ENCODE data around the gene C10orf67.

The C10orf67 gene

GRCh38 chr10:23381298-23382040, 36.9 kb upstream of the C10orf67 start:
- TF ChIP-seq CTCF (IDR thresholded peaks at IDR 0.05; ENCODE audit: insufficient read depth, missing control alignments) = no peak
- DNase-seq (ENCODE audit: insufficient read length, low spot score) (no peak), FAIRE-seq (no peak)

DNA sequence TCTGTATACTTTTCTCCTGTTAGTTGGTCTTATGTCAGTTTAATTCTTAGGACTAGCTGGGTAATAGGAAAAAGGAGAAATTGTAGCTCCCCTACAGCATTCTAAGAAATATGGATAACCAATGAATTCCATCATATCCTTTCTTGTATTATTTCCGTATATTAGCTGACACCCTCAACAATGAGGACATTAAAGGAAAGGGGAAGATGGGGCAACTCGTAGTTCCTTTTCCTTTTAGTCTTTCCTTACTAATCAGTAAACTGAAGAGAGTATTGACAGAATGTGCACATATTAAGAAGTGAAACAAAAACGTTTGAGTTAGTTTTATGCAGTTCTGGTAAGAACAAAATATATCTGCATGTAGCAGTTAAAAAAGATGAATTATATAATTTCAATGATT, 35.1 kb upstream of the C10orf67 start:
- TF ChIP-seq CTCF (IDR thresholded peaks at IDR 0.05; ENCODE audit: insufficient read depth, missing control alignments) = no peak
- DNase-seq (ENCODE audit: insufficient read length, low spot score) = no peak
- FAIRE-seq = no peak

DNA sequence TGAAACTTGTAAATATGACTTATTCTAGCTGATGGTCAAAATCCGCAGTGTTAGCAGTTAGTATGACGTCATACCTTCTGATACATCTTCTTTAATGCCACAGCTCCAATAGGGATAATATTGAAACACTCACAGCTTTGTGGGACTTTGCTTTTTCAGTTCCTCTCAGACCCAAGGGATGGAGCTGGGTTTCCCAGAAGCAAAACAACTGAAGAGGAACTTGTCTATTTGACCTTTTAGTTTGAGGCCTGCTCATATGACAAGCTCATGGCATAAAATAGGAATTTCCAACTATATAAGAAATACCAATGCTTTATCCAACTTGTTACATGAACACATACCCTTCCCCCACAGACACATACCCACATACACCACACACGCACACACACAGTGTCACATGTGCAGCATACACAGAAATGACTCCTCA, 31.6 kb upstream of the C10orf67 start:
- no peak for FAIRE-seq
- no peak for DNase-seq (ENCODE audit: insufficient read length, low spot score)
- TF ChIP-seq CTCF (IDR thresholded peaks at IDR 0.05; ENCODE audit: insufficient read depth, missing control alignments) = no peak

DNA sequence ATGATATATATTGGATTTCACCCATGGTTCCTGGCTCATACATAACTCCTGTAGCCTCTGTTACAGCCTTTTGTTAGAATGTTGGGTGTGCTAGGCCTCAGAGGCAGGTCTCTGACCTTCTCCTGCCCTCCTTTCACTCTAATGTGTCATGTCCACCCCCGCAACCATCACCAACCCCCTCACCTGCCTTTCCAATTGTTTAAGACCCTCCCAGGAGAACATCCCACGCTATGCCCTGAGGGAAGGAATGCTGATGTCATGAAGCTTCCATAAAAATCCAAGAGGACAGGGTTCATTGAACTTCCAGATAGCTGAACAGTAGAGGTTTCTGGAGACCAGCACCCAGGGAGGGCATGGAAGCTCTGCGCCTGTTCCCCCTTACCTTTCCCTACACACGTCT, 30.8 kb upstream of the C10orf67 start:
- no peak for FAIRE-seq
- TF ChIP-seq CTCF (IDR thresholded peaks at IDR 0.05; ENCODE audit: insufficient read depth, missing control alignments) = no peak

GRCh38 chr10:23373156-23373555, 28.6 kb upstream of the C10orf67 start:
- no peak for DNase-seq (ENCODE audit: insufficient read length, low spot score)
- no peak for TF ChIP-seq CTCF (IDR thresholded peaks at IDR 0.05; ENCODE audit: insufficient read depth, missing control alignments)
- no peak for FAIRE-seq

More for the DNA sequence above, 30.8 kb upstream of the C10orf67 start:
- no peak for DNase-seq (ENCODE audit: insufficient read length, low spot score)

GRCh38 chr10:23371073-23371472, 26.5 kb upstream of the C10orf67 start:
- no peak for TF ChIP-seq CTCF (IDR thresholded peaks at IDR 0.05; ENCODE audit: insufficient read depth, missing control alignments)
- DNase-seq (ENCODE audit: insufficient read length, low spot score) = no peak
- FAIRE-seq = no peak

- DNase-seq (ENCODE audit: insufficient read length, low spot score) (no peak), FAIRE-seq (no peak)
- TF ChIP-seq CTCF (IDR thresholded peaks at IDR 0.05; ENCODE audit: insufficient read depth, missing control alignments) = no peak
Observed at GRCh38 chr10:23370106-23370505, 25.5 kb upstream of the C10orf67 start.
